ENCODE data around the gene ADRM1. TPM values are rescaled to one million over a fixed set of nuclear protein-coding genes. Genes with fewer than 3 reads are reported as not detected.
A peak's percentile ranks its signal among the peaks of the same experiment; 100 is the strongest.

The ADRM1 gene
- total RNA-seq, 2 experiments from 2014 or later: 87.0 to 128 TPM

DNA sequence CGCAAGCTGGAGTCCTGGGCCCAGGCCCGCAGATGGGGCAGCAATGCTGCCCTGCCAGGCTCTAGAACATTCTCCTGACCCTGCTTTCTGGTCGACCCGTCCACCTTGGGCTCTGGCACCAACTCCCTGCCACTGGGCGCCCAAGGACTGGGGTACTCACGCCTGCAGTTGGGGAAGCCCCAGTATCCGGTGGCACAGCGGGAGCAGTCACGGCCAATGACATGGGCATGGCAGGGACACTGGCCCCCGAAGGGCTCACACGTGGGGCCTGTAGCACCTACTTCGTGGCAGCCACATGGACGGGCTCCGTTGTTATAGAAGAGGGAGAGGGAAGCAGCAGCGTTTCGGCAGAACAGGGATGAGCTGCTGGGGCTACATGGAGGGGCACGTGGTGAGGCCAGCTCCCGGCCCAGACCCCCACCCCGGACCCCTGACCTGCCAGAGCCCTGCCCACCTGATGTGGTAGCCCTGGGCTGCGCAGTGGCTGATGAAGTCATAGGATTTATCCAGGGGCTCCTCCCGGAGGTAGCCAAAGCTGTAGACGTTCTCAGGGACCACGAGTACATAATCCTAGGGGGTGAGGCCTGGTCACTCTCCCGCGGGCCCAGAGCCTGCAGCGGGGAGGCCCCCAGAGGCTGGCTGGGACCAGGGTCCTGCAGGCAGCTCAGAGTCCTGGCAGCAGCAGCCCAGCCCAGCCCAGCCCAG lies 26.0 kb downstream of the ADRM1 start:
- no peak for TF ChIP-seq CTCF (conservative IDR thresholded peaks at IDR 0.05; ENCODE audit: low read length)
- no peak for TF ChIP-seq EZH2phosphoT487 (IDR thresholded peaks at IDR 0.05; ENCODE audit: borderline replicate concordance, low read depth, low read length)
- no peaks in the 10 kb centered on the region for H4K20me1 ChIP-seq (ENCODE audit: insufficient read depth, low read length)
- POLR2A ChIA-PET: no interaction called here
- no peaks in the 10 kb centered on the region for H3K9me3 ChIP-seq (ENCODE audit: low read length)
- H3K4me3 ChIP-seq (ENCODE audit: low read depth, low read length, poor library complexity, severe bottlenecking): no peak overlapping the region
- DNase-seq (ENCODE audit: low spot score): no peak
- BruUV-seq (replicated peaks): TSS peak; percentile 38
- no peaks in the 10 kb centered on the region for H3K9me2 ChIP-seq (ENCODE audit: insufficient read depth, low read length)
- peaks cover 62% of the 10 kb centered on the region for H3K36me3 ChIP-seq (ENCODE audit: insufficient read depth, low read length)
- no peak overlapping the region for H3K27ac ChIP-seq (ENCODE audit: low read depth, low read length, poor library complexity, severe bottlenecking)
- intact Hi-C loops (cut with micrococcal nuclease; ENCODE audit: unreplicated experiment): no loop called here
- CTCF ChIA-PET (ENCODE audit: unreplicated experiment): no interaction called here
- H3K79me2 ChIP-seq (ENCODE audit: insufficient read depth, low read depth, low read length): no peaks in the 10 kb centered on the region
- no peak overlapping the region for H3K4me2 ChIP-seq (ENCODE audit: low read length)
- peaks cover 7% of the 10 kb centered on the region for H3K4me1 ChIP-seq (ENCODE audit: insufficient read depth, low read length, poor library complexity, severe bottlenecking)
- H2AFZ ChIP-seq (ENCODE audit: low read length): no peak overlapping the region

DNA sequence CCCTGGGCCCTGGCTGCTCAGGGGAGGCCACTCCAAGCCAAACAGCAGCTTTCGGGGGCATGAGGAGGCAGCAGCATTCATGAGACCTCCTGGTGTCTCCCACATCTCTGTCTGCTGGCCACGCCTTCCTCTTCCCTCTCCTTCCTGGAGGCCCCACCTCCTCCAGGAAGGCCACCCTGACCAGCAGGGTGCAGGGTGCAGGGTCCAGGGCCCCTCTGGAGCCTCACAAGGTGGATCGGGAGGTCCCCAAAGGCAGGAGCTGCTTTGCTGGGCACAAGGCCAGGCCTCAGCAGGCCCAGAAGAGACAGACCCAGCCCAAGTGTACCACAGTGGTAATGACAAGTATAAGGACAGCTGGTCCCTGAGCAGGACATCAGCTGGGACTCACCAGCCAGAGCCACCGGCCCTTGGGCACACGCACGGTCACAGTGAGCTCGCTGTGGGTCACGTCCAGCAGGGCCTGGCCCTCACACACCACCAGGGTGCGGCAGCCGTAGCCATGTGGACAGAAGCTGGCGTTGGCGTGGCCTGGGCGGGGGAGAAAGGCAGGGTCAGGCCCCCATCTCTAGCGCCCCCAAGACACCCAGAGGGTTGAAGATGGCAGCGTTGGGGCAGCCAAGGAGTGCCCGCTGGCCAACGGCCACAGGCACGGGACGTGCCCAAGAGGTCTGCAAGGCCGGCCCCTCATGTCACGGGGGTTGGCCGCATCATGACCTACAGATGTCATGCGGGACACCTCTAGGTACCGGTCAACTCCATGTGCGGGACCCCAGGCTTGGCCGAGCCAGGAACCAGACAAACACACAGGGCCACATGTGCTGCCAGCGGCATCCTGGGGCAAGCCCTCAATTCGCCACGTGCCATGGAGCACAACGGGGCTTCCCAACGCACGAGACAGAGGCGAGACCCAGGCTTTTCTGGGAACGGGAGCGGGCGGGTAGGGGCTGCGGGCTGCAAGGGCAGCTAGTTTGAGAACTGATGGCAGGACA lies 26.9 kb downstream of the ADRM1 start:
- H4K20me1 ChIP-seq (ENCODE audit: insufficient read depth, low read length): no peaks in the 10 kb centered on the region
- peaks cover 54% of the 10 kb centered on the region for H3K36me3 ChIP-seq (ENCODE audit: insufficient read depth, low read length)
- CTCF ChIA-PET (ENCODE audit: unreplicated experiment): no interaction called here
- BruUV-seq (replicated peaks): no TSS peak
- TF ChIP-seq EZH2phosphoT487 (IDR thresholded peaks at IDR 0.05; ENCODE audit: borderline replicate concordance, low read depth, low read length) (no peak), CTCF (conservative IDR thresholded peaks at IDR 0.05; ENCODE audit: low read length) (no peak)
- no peak overlapping the region for H2AFZ ChIP-seq (ENCODE audit: low read length)
- no peaks in the 10 kb centered on the region for H3K9me3 ChIP-seq (ENCODE audit: low read length)
- no peak for DNase-seq (ENCODE audit: low spot score)
- intact Hi-C loops (cut with micrococcal nuclease; ENCODE audit: unreplicated experiment): no loop called here
- POLR2A ChIA-PET: no interaction called here
- no peak overlapping the region for H3K4me2 ChIP-seq (ENCODE audit: low read length)
- no peaks in the 10 kb centered on the region for H3K79me2 ChIP-seq (ENCODE audit: insufficient read depth, low read depth, low read length)
- no peak overlapping the region for H3K27ac ChIP-seq (ENCODE audit: low read depth, low read length, poor library complexity, severe bottlenecking)
- no peaks in the 10 kb centered on the region for H3K9me2 ChIP-seq (ENCODE audit: insufficient read depth, low read length)
- peaks cover 7% of the 10 kb centered on the region for H3K4me1 ChIP-seq (ENCODE audit: insufficient read depth, low read length, poor library complexity, severe bottlenecking)
- H3K4me3 ChIP-seq (ENCODE audit: low read depth, low read length, poor library complexity, severe bottlenecking): no peak overlapping the region

Measured in OCI-LY7 (cell line).